Lung (tissue), 12 donors: ENCODE measurements around the gene FAM118A. TPM values are rescaled to one million over a fixed set of nuclear protein-coding genes. Genes with fewer than 3 reads are reported as not detected.

Source experiments
- ATAC-seq: fragments of 200-7000 bp; cut with Tn5 transposase; one replicate; pipeline ENCODE4 v1.9.1; 2020; ENCODE audit warnings: moderate number of reproducible peaks; ENCODE audit not compliant: insufficient read depth, low FRiP score
- DNase-seq, 3 donors: peaks; one replicate each; pipeline ENCODE4 v3.0.0-alpha.2; 2013 to 2017
- H3K27ac ChIP-seq, 2 donors: one replicate each; pipeline ENCODE4 v1.5.1; 2013; ENCODE audit warnings: mild to moderate bottlenecking in 2 of 2, moderate library complexity in 2 of 2, control low read depth in 1 of 2, inconsistent platforms in 1 of 2, low read depth in 1 of 2, low read length in 1 of 2
- H3K27me3 ChIP-seq, 3 donors: one replicate each; pipeline ENCODE4 v1.5.1; 2013; ENCODE audit warnings: low read length in 2 of 3; ENCODE audit not compliant: control insufficient read depth in 3 of 3, insufficient read depth in 3 of 3
- H3K36me3 ChIP-seq, 4 donors: one replicate each; pipeline ENCODE4 v1.5.1; 2013; ENCODE audit warnings: low read length in 4 of 4, mild to moderate bottlenecking in 1 of 4, moderate library complexity in 1 of 4; ENCODE audit not compliant: control insufficient read depth in 4 of 4, insufficient read depth in 4 of 4
- H3K4me1 ChIP-seq, 5 donors: one replicate each; pipeline ENCODE4 v1.5.1; 2013; ENCODE audit warnings: low read length in 5 of 5, mild to moderate bottlenecking in 2 of 5, moderate library complexity in 1 of 5; ENCODE audit not compliant: control insufficient read depth in 5 of 5, insufficient read depth in 5 of 5
- H3K4me3 ChIP-seq: one replicate; pipeline ENCODE4 v1.5.1; 2013; ENCODE audit warnings: mild to moderate bottlenecking, control low read depth, moderate library complexity
- H3K9ac ChIP-seq, 2 donors: one replicate each; pipeline ENCODE4 v1.5.1; 2013; ENCODE audit warnings: low read length in 2 of 2, control low read depth in 1 of 2; ENCODE audit not compliant: insufficient read depth in 1 of 2
- H3K9me3 ChIP-seq, 4 donors: one replicate each; pipeline ENCODE4 v1.5.1; 2013; ENCODE audit warnings: low read length in 3 of 4, mild to moderate bottlenecking in 1 of 4, moderate library complexity in 1 of 4; ENCODE audit not compliant: control insufficient read depth in 4 of 4, insufficient read depth in 3 of 4
- CTCF ChIP-seq: IDR thresholded peaks from 2 replicates; pipeline ENCODE4 v1.5.1; 2012; ENCODE audit warnings: mild to moderate bottlenecking; ENCODE audit errors: control extremely low read depth, extremely low read depth
- WGBS, 2 donors: extraction: QIAGEN DNeasy Blood & Tissue Kit; methylation state at CpG; one replicate each; pipeline ENCODE4 v1.1.7; 2013; 5-methylcytosine and 5-hydroxymethylcytosine counted together
- polyA plus RNA-seq, 2 donors: library from polyadenylated mRNA; stranded (reverse); fragments of 200-250 nt; gene quantifications; one replicate each; pipeline ENCODE4 v1.2.1, GENCODE V29; 2013
- total RNA-seq, 2 donors: library from RNA; depleted of rRNA in 1 of 2; stranded (reverse); fragments of >200 nt in 1 of 2; gene quantifications; one replicate each; pipeline ENCODE4 v1.2.1, GENCODE V29; 2014 to 2021
- donor health status: control.
- donor health status: control.
- donor health status: Bipolar disorder and iron deficiency.
- donor health status: healthy.
- donor health status: DM: yes; HTN: yes; CAD: no.

The FAM118A gene
- total and polyA plus RNA-seq, 4 donors, result 12.0 to 71.8 (median 28.4) TPM

GRCh38 chr22:45329530-45329936, 19.8 kb downstream of the FAM118A start:
- no peak overlapping the region for H3K4me3 ChIP-seq
- DNase-seq (no peak), ATAC-seq (no peak)
- H3K27me3 ChIP-seq, result no peaks in the 10 kb centered on the region
- H3K4me1 ChIP-seq, result peaks cover 0 to 4% (median 0%) of the 10 kb centered on the region in 5 donors
- no peak overlapping the region for H3K9ac ChIP-seq
- peak overlapping the region in 1 of 2 donors; percentile 62 for H3K27ac ChIP-seq
- 67 to 78% methylated on average over 12 of the region's 12 CpGs for WGBS, 2 donors
- H3K36me3 ChIP-seq, result peaks cover 2 to 35% (median 27%) of the 10 kb centered on the region in 4 donors
- no peak for TF ChIP-seq CTCF
- no peaks in the 10 kb centered on the region for H3K9me3 ChIP-seq

- Histone ChIP-seq H3K27ac (no peak overlapping the region), H3K4me3 (no peak overlapping the region), H3K9me3 (no peaks in the 10 kb centered on the region), H3K36me3 (peaks cover 2 to 39% (median 33%) of the 10 kb centered on the region in 4 donors), H3K4me1 (peaks cover 0 to 4% (median 0%) of the 10 kb centered on the region in 5 donors), H3K9ac (no peak overlapping the region), H3K27me3 (no peaks in the 10 kb centered on the region)
- WGBS, 2 donors, result 97 to 98% methylated on average over 19 of the region's 19 CpGs
- ATAC-seq (no peak), DNase-seq (no peak)
- no peak for TF ChIP-seq CTCF
Measured at GRCh38 chr22:45330548-45330947, 20.8 kb downstream of the FAM118A start.

GRCh38 chr22:45331486-45331885, 21.8 kb downstream of the FAM118A start:
- H3K27me3 ChIP-seq, result no peaks in the 10 kb centered on the region
- no peak for TF ChIP-seq CTCF
- 96 to 98% methylated on average over 9 of the region's 9 CpGs for WGBS, 2 donors
- no peak overlapping the region for H3K27ac ChIP-seq
- peaks cover 2 to 45% (median 36%) of the 10 kb centered on the region in 4 donors for H3K36me3 ChIP-seq
- ATAC-seq (no peak), DNase-seq (no peak)
- no peak overlapping the region for H3K4me3 ChIP-seq
- no peaks in the 10 kb centered on the region for H3K9me3 ChIP-seq
- peaks cover 3 to 6% (median 4%) of the 10 kb centered on the region in 5 donors for H3K4me1 ChIP-seq
- no peak overlapping the region for H3K9ac ChIP-seq

GRCh38 chr22:45332001-45332400, 22.3 kb downstream of the FAM118A start:
- DNase-seq, result no peak
- 96 to 97% methylated on average over 7 of the region's 7 CpGs for WGBS, 2 donors
- no peak overlapping the region for H3K9ac ChIP-seq

More at GRCh38 chr22:45332001-45332400, 22.3 kb downstream of the FAM118A start:
- ATAC-seq, result no peak
- H3K27ac ChIP-seq, result no peak overlapping the region
- H3K4me1 ChIP-seq, result peaks cover 4 to 11% (median 7%) of the 10 kb centered on the region in 5 donors
- H3K9me3 ChIP-seq, result no peaks in the 10 kb centered on the region
- no peak for TF ChIP-seq CTCF
- H3K4me3 ChIP-seq, result no peak overlapping the region
- no peaks in the 10 kb centered on the region for H3K27me3 ChIP-seq
- peaks cover 2 to 47% (median 38%) of the 10 kb centered on the region in 4 donors for H3K36me3 ChIP-seq
